ENCODE measurements around the gene EFHD1.

EFHD1 gene

GRCh38 chr2:232646726-232647125, 13.3 kb downstream of the EFHD1 start:
- no peak overlapping the region for H3K4me3 ChIP-seq (ENCODE audit: low read depth, low read length)
- TF ChIP-seq MYC (IDR thresholded peaks at IDR 0.05; ENCODE audit: low read depth, low read length), result no peak
- TF ChIP-seq MAX (IDR thresholded peaks at IDR 0.05; ENCODE audit: low read depth, low read length), result no peak
- DNase-seq (ENCODE audit: low read depth), result no peak

- no peak for TF ChIP-seq POLR2A (IDR thresholded peaks at IDR 0.05; ENCODE audit: extremely low read depth, insufficient read length)
- no peak for TF ChIP-seq MAX (IDR thresholded peaks at IDR 0.05; ENCODE audit: low read depth, low read length)
- no peak for TF ChIP-seq CTCF (IDR thresholded peaks at IDR 0.05; ENCODE audit: low read depth, low read length)
- no peak for TF ChIP-seq MYC (IDR thresholded peaks at IDR 0.05; ENCODE audit: low read depth, low read length)
- no peak overlapping the region for H3K4me3 ChIP-seq (ENCODE audit: low read depth, low read length)
- no peak for DNase-seq (ENCODE audit: low read depth)
Measured at GRCh38 chr2:232647261-232647660, 13.9 kb downstream of the EFHD1 start.

GRCh38 chr2:232649033-232649432, 15.6 kb downstream of the EFHD1 start:
- TF ChIP-seq MAX (IDR thresholded peaks at IDR 0.05; ENCODE audit: low read depth, low read length) (no peak), CTCF (IDR thresholded peaks at IDR 0.05; ENCODE audit: low read depth, low read length) (no peak), POLR2A (IDR thresholded peaks at IDR 0.05; ENCODE audit: extremely low read depth, insufficient read length) (no peak), MYC (IDR thresholded peaks at IDR 0.05; ENCODE audit: low read depth, low read length) (no peak)
- no peak overlapping the region for H3K4me3 ChIP-seq (ENCODE audit: low read depth, low read length)
- no peak for DNase-seq (ENCODE audit: low read depth)

- no peak for DNase-seq (ENCODE audit: low read depth)
- no peak overlapping the region for H3K4me3 ChIP-seq (ENCODE audit: low read depth, low read length)
- TF ChIP-seq POLR2A (IDR thresholded peaks at IDR 0.05; ENCODE audit: extremely low read depth, insufficient read length), result no peak
- TF ChIP-seq MYC (IDR thresholded peaks at IDR 0.05; ENCODE audit: low read depth, low read length), result no peak
- TF ChIP-seq CTCF (IDR thresholded peaks at IDR 0.05; ENCODE audit: low read depth, low read length), result no peak
- TF ChIP-seq MAX (IDR thresholded peaks at IDR 0.05; ENCODE audit: low read depth, low read length), result no peak
Measured at GRCh38 chr2:232652505-232652851, 19.1 kb downstream of the EFHD1 start.

GRCh38 chr2:232653441-232653840, 20.0 kb downstream of the EFHD1 start:
- no peak for DNase-seq (ENCODE audit: low read depth)
- TF ChIP-seq MAX (IDR thresholded peaks at IDR 0.05; ENCODE audit: low read depth, low read length) (no peak), POLR2A (IDR thresholded peaks at IDR 0.05; ENCODE audit: extremely low read depth, insufficient read length) (no peak), CTCF (IDR thresholded peaks at IDR 0.05; ENCODE audit: low read depth, low read length) (no peak), MYC (IDR thresholded peaks at IDR 0.05; ENCODE audit: low read depth, low read length) (no peak)
- H3K4me3 ChIP-seq (ENCODE audit: low read depth, low read length), result no peak overlapping the region

GRCh38 chr2:232655392-232655791, 22.0 kb downstream of the EFHD1 start:
- H3K4me3 ChIP-seq (ENCODE audit: low read depth, low read length), result no peak overlapping the region
- DNase-seq (ENCODE audit: low read depth), result no peak
- TF ChIP-seq POLR2A (IDR thresholded peaks at IDR 0.05; ENCODE audit: extremely low read depth, insufficient read length), result no peak
- TF ChIP-seq CTCF (IDR thresholded peaks at IDR 0.05; ENCODE audit: low read depth, low read length), result no peak
- TF ChIP-seq MAX (IDR thresholded peaks at IDR 0.05; ENCODE audit: low read depth, low read length), result no peak
- no peak for TF ChIP-seq MYC (IDR thresholded peaks at IDR 0.05; ENCODE audit: low read depth, low read length)
